Stomach (tissue), 9 donors: Measurements from ENCODE around the gene PCDHGB2. TPM values are rescaled to one million over a fixed set of nuclear protein-coding genes. Genes with fewer than 3 reads are reported as not detected.

Experiments
- DNase-seq, 2 donors: peaks; one replicate each; pipeline versions ENCODE4 v3.0.0 to v3.0.0-alpha.2; 2013 to 2019
- H3K27ac ChIP-seq, 5 donors: fragments of 200-600 bp in 4 of 5; sonication (generic) in 4 of 5; one replicate each; pipeline ENCODE4 v1.5.1; 2013 to 2019; ENCODE audit warnings: mild to moderate bottlenecking in 1 of 5, moderate library complexity in 1 of 5
- H3K27me3 ChIP-seq, 3 donors: fragments of 200-600 bp; sonication (generic); one replicate each; pipeline ENCODE4 v1.5.1; 2017 to 2019; ENCODE audit warnings: mixed run types in 1 of 3
- H3K36me3 ChIP-seq, 4 donors: fragments of 200-600 bp; sonication (generic); 1 replicate in 3 of 4; 2 replicates in 1 of 4; pipeline ENCODE4 v1.5.1; 2016 to 2019
- H3K4me1 ChIP-seq, 4 donors: fragments of 200-600 bp; sonication (generic); one replicate each; pipeline ENCODE4 v1.5.1; 2016 to 2019
- H3K4me3 ChIP-seq, 4 donors: fragments of 200-600 bp; sonication (generic) in 3 of 4; one replicate each; pipeline ENCODE4 v1.5.1; 2016 to 2019; ENCODE audit warnings: mild to moderate bottlenecking in 1 of 4
- H3K9me3 ChIP-seq, 4 donors: fragments of 200-600 bp; sonication (generic); one replicate each; pipeline ENCODE4 v1.5.1; 2016 to 2019
- CTCF ChIP-seq, 7 experiments: fragments of 450-650 bp in 4 of 7; fragments of 200-600 bp in 3 of 7; sonication (generic) in 3 of 7; IDR thresholded peaks; one replicate each; pipeline ENCODE4 v1.5.1; 2016 to 2019; ENCODE audit warnings: antibody characterized with exemption in 7 of 7, control low read depth in 2 of 7, mild to moderate bottlenecking in 1 of 7
- EP300 ChIP-seq: sonication (generic); formaldehyde crosslinking; IDR thresholded peaks from one replicate; pipeline ENCODE4 v1.6.1; 2017; ENCODE audit warnings: antibody characterized with exemption
- POLR2A ChIP-seq, 4 donors: fragments of 450-650 bp; IDR thresholded peaks; one replicate each; pipeline ENCODE4 v1.6.1; 2016; ENCODE audit warnings: antibody characterized with exemption in 4 of 4, control low read depth in 2 of 4, mild to moderate bottlenecking in 1 of 4, moderate library complexity in 1 of 4
- POLR2AphosphoS5 ChIP-seq, 3 donors: sonication (generic); formaldehyde crosslinking; IDR thresholded peaks; one replicate each; pipeline ENCODE4 v1.6.1; 2016; ENCODE audit warnings: antibody characterized with exemption in 3 of 3
- WGBS, 5 donors: extraction: QIAGEN DNeasy Blood & Tissue Kit in 3 of 5; methylation state at CpG; one replicate each; pipeline versions ENCODE4 v1.1.5 to v1.1.7; 2013 to 2018; 5-methylcytosine and 5-hydroxymethylcytosine counted together
- intact Hi-C: fragments of 100-400 bp; cut with DNase I; formaldehyde crosslinking; loops from one replicate; pipeline ENCODE4 v1.15.1; 2023; ENCODE audit warnings: low total_unique reads
- polyA plus RNA-seq, 3 donors: library from polyadenylated mRNA; stranded (reverse); fragments of 200-250 nt; gene quantifications; one replicate each; pipeline ENCODE4 v1.2.3, GENCODE V29; 2013
- total RNA-seq, 5 donors: library from RNA; depleted of rRNA; stranded (reverse); fragments of >200 nt; gene quantifications; one replicate each; pipeline versions ENCODE4 v1.1.0 to v1.2.3, GENCODE V29; 2014 to 2016
- donor health status: healthy with polysubstance abuse.
- donor health status: Bipolar disorder and iron deficiency.
- donor health status: healthy.

Gene PCDHGB2
- total and polyA plus RNA-seq, 8 donors = 0.10 to 10.7 (median 6.2) TPM; not detected in 3

GRCh38 chr5:141382469-141383294, 22.9 kb downstream of the PCDHGB2 start, which contains the start of gene PCDHGA7:
Gene PCDHGA7 (plus strand): TSS chr5:141382742. CDS start chr5:141382900, 158 bp downstream.
- no peaks in the 10 kb centered on the region for H3K36me3 ChIP-seq
- H3K4me1 ChIP-seq = no peaks in the 10 kb centered on the region
- peak within 1 kb of the TSS in 2 of 4 donors; percentile 8 to 16 for H3K4me3 ChIP-seq
- no peak for DNase-seq
- peaks cover 0 to 70% (median 5%) of the 10 kb centered on the region in 3 donors for H3K27me3 ChIP-seq
- no peak within 1 kb of the TSS for H3K27ac ChIP-seq
- intact Hi-C loops = no loop called here
- peaks cover 34 to 99% (median 88%) of the 10 kb centered on the region in 4 donors for H3K9me3 ChIP-seq
- WGBS, 5 donors = 13 to 20% (median 18%) methylated on average over 31 to 37 of the region's 37 CpGs
- no peak for TF ChIP-seq CTCF (IDR thresholded peaks at IDR 0.05)
- no peak for TF ChIP-seq POLR2A (IDR thresholded peaks at IDR 0.05)
- TF ChIP-seq POLR2AphosphoS5 (IDR thresholded peaks at IDR 0.05) = no peak

- peaks cover 0 to 66% (median 5%) of the 10 kb centered on the region in 3 donors for H3K27me3 ChIP-seq
- H3K4me1 ChIP-seq = no peaks in the 10 kb centered on the region
- no peak overlapping the region for H3K27ac ChIP-seq
- peak overlapping the region in 1 of 4 donors; percentile 8 for H3K4me3 ChIP-seq
- no peaks in the 10 kb centered on the region for H3K36me3 ChIP-seq
- intact Hi-C loops = no loop called here
- WGBS, 5 donors = 33 to 55% (median 36%) methylated on average over 14 to 21 of the region's 21 CpGs
- DNase-seq = no peak
- no peak for TF ChIP-seq POLR2AphosphoS5 (IDR thresholded peaks at IDR 0.05)
- no peak for TF ChIP-seq EP300
- TF ChIP-seq CTCF (IDR thresholded peaks at IDR 0.05) = no peak
- no peak for TF ChIP-seq POLR2A (IDR thresholded peaks at IDR 0.05)
- peaks cover 35 to 95% (median 85%) of the 10 kb centered on the region in 4 donors for H3K9me3 ChIP-seq
These were observed 23.6 kb downstream of the PCDHGB2 start for GRCh38 chr5:141383345-141383744.

- intact Hi-C loops = no loop called here
- Histone ChIP-seq H3K9me3 (peaks cover 48 to 97% (median 90%) of the 10 kb centered on the region in 4 donors), H3K27me3 (peaks cover 0 to 78% (median 7%) of the 10 kb centered on the region in 3 donors), H3K27ac (no peak overlapping the region), H3K36me3 (peaks cover 0 to 5% (median 0%) of the 10 kb centered on the region in 4 donors), H3K4me3 (no peak overlapping the region), H3K4me1 (no peaks in the 10 kb centered on the region)
- TF ChIP-seq CTCF (IDR thresholded peaks at IDR 0.05) (no peak), POLR2A (IDR thresholded peaks at IDR 0.05) (no peak), POLR2AphosphoS5 (IDR thresholded peaks at IDR 0.05) (no peak), EP300 (no peak)
- 41 to 61% (median 45%) methylated on average over 32 to 43 of the region's 43 CpGs for WGBS, 5 donors
- no peak for DNase-seq
These were observed 24.9 kb downstream of the PCDHGB2 start for GRCh38 chr5:141384471-141385267.
